Stomach (tissue), 4 donors: ENCODE measurements around the gene ROBO2.

ENCODE experiments used
- EP300 ChIP-seq: sonication (generic); formaldehyde crosslinking; IDR thresholded peaks from one replicate; pipeline ENCODE4 v1.6.1; 2017; ENCODE audit warnings: antibody characterized with exemption
- TF ChIP-seq, protein P1 (sequence below), 7 experiments: fragments of 450-650 bp in 4 of 7; fragments of 200-600 bp in 3 of 7; sonication (generic) in 3 of 7; IDR thresholded peaks; one replicate each; pipeline ENCODE4 v1.5.1; 2016 to 2019; ENCODE audit warnings: antibody characterized with exemption in 7 of 7, control low read depth in 2 of 7, mild to moderate bottlenecking in 1 of 7

- no peak for TF ChIP-seq EP300
- TF ChIP-seq, protein P1, sequence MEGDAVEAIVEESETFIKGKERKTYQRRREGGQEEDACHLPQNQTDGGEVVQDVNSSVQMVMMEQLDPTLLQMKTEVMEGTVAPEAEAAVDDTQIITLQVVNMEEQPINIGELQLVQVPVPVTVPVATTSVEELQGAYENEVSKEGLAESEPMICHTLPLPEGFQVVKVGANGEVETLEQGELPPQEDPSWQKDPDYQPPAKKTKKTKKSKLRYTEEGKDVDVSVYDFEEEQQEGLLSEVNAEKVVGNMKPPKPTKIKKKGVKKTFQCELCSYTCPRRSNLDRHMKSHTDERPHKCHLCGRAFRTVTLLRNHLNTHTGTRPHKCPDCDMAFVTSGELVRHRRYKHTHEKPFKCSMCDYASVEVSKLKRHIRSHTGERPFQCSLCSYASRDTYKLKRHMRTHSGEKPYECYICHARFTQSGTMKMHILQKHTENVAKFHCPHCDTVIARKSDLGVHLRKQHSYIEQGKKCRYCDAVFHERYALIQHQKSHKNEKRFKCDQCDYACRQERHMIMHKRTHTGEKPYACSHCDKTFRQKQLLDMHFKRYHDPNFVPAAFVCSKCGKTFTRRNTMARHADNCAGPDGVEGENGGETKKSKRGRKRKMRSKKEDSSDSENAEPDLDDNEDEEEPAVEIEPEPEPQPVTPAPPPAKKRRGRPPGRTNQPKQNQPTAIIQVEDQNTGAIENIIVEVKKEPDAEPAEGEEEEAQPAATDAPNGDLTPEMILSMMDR (IDR thresholded peaks at IDR 0.05), result no peak
Observed at GRCh38 chr3:77539014-77539413, 499.1 kb downstream of the ROBO2 start.
